Measurements from ENCODE around the gene XPOT.
"Not testable (repeated sequence)": the region's sequence is repeated elsewhere in the genome, so short reads cannot be mapped to it uniquely, and the experiment has no call there.

Gene XPOT

GRCh38 chr12:64403707-64404469 is at the start of gene XPOT:
Gene XPOT (plus strand): TSS chr12:64404392. CDS start chr12:64410036, 5,644 bp downstream.
- DNase-seq (ENCODE audit: extremely low read depth in 1 of 2, low read depth in 1 of 2) = peak; percentile 75 to 85

GRCh38 chr12:64356209-64356608 is 48.0 kb upstream of the XPOT start:
- DNase-seq (ENCODE audit: extremely low read depth in 1 of 2, low read depth in 1 of 2) = not testable (repeated sequence)

GRCh38 chr12:64361173-64361572 is 43.0 kb upstream of the XPOT start:
- not testable (repeated sequence) for DNase-seq (ENCODE audit: extremely low read depth in 1 of 2, low read depth in 1 of 2)

GRCh38 chr12:64362721-64363305 is 41.4 kb upstream of the XPOT start:
- DNase-seq (ENCODE audit: extremely low read depth in 1 of 2, low read depth in 1 of 2) = no peak

- no peak for DNase-seq (ENCODE audit: extremely low read depth in 1 of 2, low read depth in 1 of 2)
Measured at GRCh38 chr12:64383675-64384074, 20.5 kb upstream of the XPOT start.

- DNase-seq (ENCODE audit: extremely low read depth in 1 of 2, low read depth in 1 of 2) = no peak
Measured at GRCh38 chr12:64385019-64385418, 19.2 kb upstream of the XPOT start.

- DNase-seq (ENCODE audit: extremely low read depth in 1 of 2, low read depth in 1 of 2) = no peak
Measured at GRCh38 chr12:64385468-64385867, 18.7 kb upstream of the XPOT start.

- no peak for DNase-seq (ENCODE audit: extremely low read depth in 1 of 2, low read depth in 1 of 2)
Measured at GRCh38 chr12:64387197-64387816, 16.9 kb upstream of the XPOT start.

- DNase-seq (ENCODE audit: extremely low read depth in 1 of 2, low read depth in 1 of 2) = no peak
Measured at GRCh38 chr12:64389154-64389553, 15.0 kb upstream of the XPOT start.

GRCh38 chr12:64390275-64390851 is 13.8 kb upstream of the XPOT start, which contains the start of gene C12orf56:
Gene C12orf56 (minus strand): TSS chr12:64390758. CDS start chr12:64390565, 193 bp downstream.
- DNase-seq (ENCODE audit: extremely low read depth in 1 of 2, low read depth in 1 of 2) = no peak

- DNase-seq (ENCODE audit: extremely low read depth in 1 of 2, low read depth in 1 of 2) = no peak
Measured at GRCh38 chr12:64392221-64392620, 12.0 kb upstream of the XPOT start.

GRCh38 chr12:64395739-64396138 is 8.5 kb upstream of the XPOT start:
- no peak for DNase-seq (ENCODE audit: extremely low read depth in 1 of 2, low read depth in 1 of 2)

- DNase-seq (ENCODE audit: extremely low read depth in 1 of 2, low read depth in 1 of 2) = no peak
Measured at GRCh38 chr12:64400041-64400440, 4.2 kb upstream of the XPOT start.

- no peak for DNase-seq (ENCODE audit: extremely low read depth in 1 of 2, low read depth in 1 of 2)
Measured at GRCh38 chr12:64402181-64402580, 2.0 kb upstream of the XPOT start.

- DNase-seq (ENCODE audit: extremely low read depth in 1 of 2, low read depth in 1 of 2) = peak in 1 of 2 donors; percentile 15
Measured at GRCh38 chr12:64404470-64405256, 471 bp downstream of the XPOT start.

GRCh38 chr12:64407342-64408223 is 3.4 kb downstream of the XPOT start:
- no peak for DNase-seq (ENCODE audit: extremely low read depth in 1 of 2, low read depth in 1 of 2)

- no peak for DNase-seq (ENCODE audit: extremely low read depth in 1 of 2, low read depth in 1 of 2)
Measured at GRCh38 chr12:64411427-64411826, 7.2 kb downstream of the XPOT start.

- no peak for DNase-seq (ENCODE audit: extremely low read depth in 1 of 2, low read depth in 1 of 2)
Measured at GRCh38 chr12:64412459-64412858, 8.3 kb downstream of the XPOT start.

GRCh38 chr12:64413884-64414283 is 9.7 kb downstream of the XPOT start:
- no peak for DNase-seq (ENCODE audit: extremely low read depth in 1 of 2, low read depth in 1 of 2)

- no peak for DNase-seq (ENCODE audit: extremely low read depth in 1 of 2, low read depth in 1 of 2)
Measured at GRCh38 chr12:64418209-64418608, 14.0 kb downstream of the XPOT start.
